SU-DHL-6 (cell line): ENCODE results near the gene SLC2A2.

ENCODE experiments used
- H2AFZ ChIP-seq: fragments of 200-600 bp; sonication (generic); 2 replicates; pipeline ENCODE4 v1.6.1; 2014; ENCODE audit warnings: low read depth, mild to moderate bottlenecking, moderate library complexity, mixed read lengths, antibody characterized with exemption, low read length; ENCODE audit not compliant: severe bottlenecking
- H3F3A ChIP-seq: fragments of 200-600 bp; shearing (Covaris generic); 2 replicates; pipeline ENCODE4 v1.6.0; 2016; ENCODE audit warnings: antibody characterized with exemption, mild to moderate bottlenecking; ENCODE audit not compliant: insufficient read depth
- H3K27ac ChIP-seq: fragments of 200-600 bp; sonication (generic); 2 replicates; pipeline ENCODE4 v1.5.1; 2016; ENCODE audit warnings: low read depth, mild to moderate bottlenecking, low read length, moderate library complexity, mixed read lengths
- H3K27me3 ChIP-seq: fragments of 200-600 bp; sonication (generic), shearing (Covaris generic); 2 replicates; pipeline ENCODE4 v1.6.0; 2014; ENCODE audit warnings: mild to moderate bottlenecking, low read length
- H3K36me3 ChIP-seq: fragments of 200-600 bp; sonication (generic); 2 replicates; pipeline ENCODE4 v1.6.1; 2014; ENCODE audit warnings: mild to moderate bottlenecking, low read length, mixed read lengths
- H3K4me2 ChIP-seq: fragments of 300-600, 200-600 bp; shearing (Covaris generic), sonication (generic); 2 replicates; pipeline ENCODE4 v1.6.0; 2014; ENCODE audit warnings: low read length, low read depth, mild to moderate bottlenecking; ENCODE audit not compliant: poor library complexity, severe bottlenecking
- H3K4me3 ChIP-seq: fragments of 200-600 bp; sonication (generic); 2 replicates; pipeline ENCODE4 v1.5.1; 2014; ENCODE audit warnings: antibody characterized with exemption, low read length, mild to moderate bottlenecking, mixed read lengths; ENCODE audit not compliant: insufficient read depth, poor library complexity, severe bottlenecking
- H3K79me2 ChIP-seq: fragments of 200-600 bp; sonication (generic); 2 replicates; pipeline ENCODE4 v1.6.1; 2014; ENCODE audit warnings: mild to moderate bottlenecking, low read length, moderate library complexity; ENCODE audit not compliant: insufficient read depth
- H3K9ac ChIP-seq: fragments of 200-600 bp; sonication (generic); 2 replicates; pipeline ENCODE4 v1.7.0; 2014; ENCODE audit warnings: mild to moderate bottlenecking, low read length
- H3K9me2 ChIP-seq: fragments of 200-600 bp; sonication (generic); replicated peaks from 2 replicates; pipeline ENCODE4 v1.6.1; 2014; ENCODE audit warnings: low read length; ENCODE audit not compliant: insufficient read depth
- H3K9me3 ChIP-seq: fragments of 200-600 bp; sonication (generic); 2 replicates; pipeline ENCODE4 v1.6.1; 2014; ENCODE audit warnings: low read length, mixed read lengths; ENCODE audit not compliant: insufficient read depth
- H4K20me1 ChIP-seq: fragments of 200-600 bp; sonication (generic); 2 replicates; pipeline ENCODE4 v1.6.1; 2014; ENCODE audit warnings: low read depth, mild to moderate bottlenecking, antibody characterized with exemption, low read length, moderate library complexity, mixed read lengths
- CTCF ChIP-seq: fragments of 200-600 bp; sonication (generic); IDR thresholded peaks from one replicate; pipeline ENCODE4 v1.5.1; 2017; ENCODE audit warnings: antibody characterized with exemption, mild to moderate bottlenecking, low read length, moderate library complexity; ENCODE audit not compliant: insufficient read depth, poor library complexity, severe bottlenecking
- EZH2phosphoT487 ChIP-seq: fragments of 200-600 bp; sonication (generic), shearing (Covaris generic); conservative IDR thresholded peaks from 2 replicates; pipeline ENCODE4 v1.6.1; 2018; ENCODE audit warnings: mild to moderate bottlenecking, antibody characterized with exemption, low read length, moderate library complexity, mixed read lengths

Gene SLC2A2

GRCh38 chr3:171066206-171066605 lies 39.7 kb upstream of the SLC2A2 start:
- no peaks in the 10 kb centered on the region for H3K9me3 ChIP-seq
- H3F3A ChIP-seq = no peaks in the 10 kb centered on the region
- no peaks in the 10 kb centered on the region for H3K9me2 ChIP-seq
- TF ChIP-seq CTCF (no peak), EZH2phosphoT487 (no peak)
- H2AFZ ChIP-seq = no peak overlapping the region
- H3K36me3 ChIP-seq = no peaks in the 10 kb centered on the region
- H3K4me3 ChIP-seq = no peak overlapping the region
- no peaks in the 10 kb centered on the region for H4K20me1 ChIP-seq
- H3K27me3 ChIP-seq = no peaks in the 10 kb centered on the region
- H3K27ac ChIP-seq = no peak overlapping the region
- no peak overlapping the region for H3K9ac ChIP-seq
- no peaks in the 10 kb centered on the region for H3K79me2 ChIP-seq
- H3K4me2 ChIP-seq = no peak overlapping the region

GRCh38 chr3:171065732-171066131 lies 39.2 kb upstream of the SLC2A2 start:
- H2AFZ ChIP-seq = no peak overlapping the region
- H3F3A ChIP-seq = no peaks in the 10 kb centered on the region
- H3K79me2 ChIP-seq = no peaks in the 10 kb centered on the region
- H3K27me3 ChIP-seq = no peaks in the 10 kb centered on the region
- H3K4me3 ChIP-seq = no peak overlapping the region
- H4K20me1 ChIP-seq = no peaks in the 10 kb centered on the region
- no peaks in the 10 kb centered on the region for H3K36me3 ChIP-seq
- H3K4me2 ChIP-seq = no peak overlapping the region
- no peaks in the 10 kb centered on the region for H3K9me3 ChIP-seq
- no peak overlapping the region for H3K27ac ChIP-seq
- TF ChIP-seq EZH2phosphoT487 (no peak), CTCF (no peak)
- H3K9me2 ChIP-seq = no peaks in the 10 kb centered on the region
- H3K9ac ChIP-seq = no peak overlapping the region

- Histone ChIP-seq H3K27ac (no peak overlapping the region), H3F3A (no peaks in the 10 kb centered on the region), H3K9ac (no peak overlapping the region), H3K36me3 (no peaks in the 10 kb centered on the region), H3K9me3 (no peaks in the 10 kb centered on the region), H4K20me1 (no peaks in the 10 kb centered on the region), H3K27me3 (no peaks in the 10 kb centered on the region), H2AFZ (no peak overlapping the region), H3K9me2 (no peaks in the 10 kb centered on the region), H3K4me2 (no peak overlapping the region), H3K79me2 (no peaks in the 10 kb centered on the region), H3K4me3 (no peak overlapping the region)
- no peak for TF ChIP-seq CTCF
- TF ChIP-seq EZH2phosphoT487 = no peak
These were observed 37.9 kb upstream of the SLC2A2 start for GRCh38 chr3:171064461-171064860.
